MM.1S (cell line): ENCODE measurements around the gene PGBD1.

Experiments used
- EZH2 ChIP-seq: fragments of 300-600 bp; sonication (generic); optimal IDR thresholded peaks from 2 replicates; pipeline ENCODE3; 2017; ENCODE audit warnings: low read depth, mild to moderate bottlenecking, antibody characterized with exemption, low read length, mixed read lengths
- EZH2phosphoT487 ChIP-seq: fragments of 300-600 bp; sonication (generic); IDR thresholded peaks from 2 replicates; pipeline ENCODE4 v1.6.1; 2018; ENCODE audit warnings: antibody characterized with exemption, low read length
- TF ChIP-seq, protein P1 (sequence below): fragments of 300-600 bp; sonication (generic); IDR thresholded peaks from 2 replicates; pipeline ENCODE4 v1.5.1; 2016; ENCODE audit warnings: antibody characterized with exemption, low read length, mixed read lengths

DNA sequence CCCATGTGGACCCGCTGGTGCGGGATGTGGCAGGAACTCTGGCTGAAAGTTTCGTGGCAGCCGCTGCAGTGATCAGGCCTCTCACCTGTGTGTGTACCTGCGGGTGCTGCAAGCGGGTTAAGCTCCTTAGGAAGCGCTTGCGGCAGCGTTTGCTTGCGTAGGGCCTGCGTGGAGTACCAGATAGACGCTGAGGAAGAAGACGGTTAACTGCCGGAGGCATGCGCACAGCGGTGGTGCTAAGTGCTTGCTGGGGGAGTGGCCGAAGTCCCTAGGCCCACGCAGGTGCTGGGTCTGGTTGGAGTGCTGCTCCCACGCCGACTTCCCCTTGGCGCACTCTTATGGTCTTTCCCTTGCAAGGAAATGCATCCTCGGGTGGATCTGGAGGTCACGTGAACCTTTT is 31.6 kb downstream of the PGBD1 start:
- TF ChIP-seq, protein P1, sequence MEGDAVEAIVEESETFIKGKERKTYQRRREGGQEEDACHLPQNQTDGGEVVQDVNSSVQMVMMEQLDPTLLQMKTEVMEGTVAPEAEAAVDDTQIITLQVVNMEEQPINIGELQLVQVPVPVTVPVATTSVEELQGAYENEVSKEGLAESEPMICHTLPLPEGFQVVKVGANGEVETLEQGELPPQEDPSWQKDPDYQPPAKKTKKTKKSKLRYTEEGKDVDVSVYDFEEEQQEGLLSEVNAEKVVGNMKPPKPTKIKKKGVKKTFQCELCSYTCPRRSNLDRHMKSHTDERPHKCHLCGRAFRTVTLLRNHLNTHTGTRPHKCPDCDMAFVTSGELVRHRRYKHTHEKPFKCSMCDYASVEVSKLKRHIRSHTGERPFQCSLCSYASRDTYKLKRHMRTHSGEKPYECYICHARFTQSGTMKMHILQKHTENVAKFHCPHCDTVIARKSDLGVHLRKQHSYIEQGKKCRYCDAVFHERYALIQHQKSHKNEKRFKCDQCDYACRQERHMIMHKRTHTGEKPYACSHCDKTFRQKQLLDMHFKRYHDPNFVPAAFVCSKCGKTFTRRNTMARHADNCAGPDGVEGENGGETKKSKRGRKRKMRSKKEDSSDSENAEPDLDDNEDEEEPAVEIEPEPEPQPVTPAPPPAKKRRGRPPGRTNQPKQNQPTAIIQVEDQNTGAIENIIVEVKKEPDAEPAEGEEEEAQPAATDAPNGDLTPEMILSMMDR, result no peak
- TF ChIP-seq EZH2 (no peak), EZH2phosphoT487 (no peak)
